WI38 (cell line): ENCODE data around the gene POMT1.
A peak's percentile ranks its signal among the peaks of the same experiment; 100 is the strongest.

ENCODE experiments used
- H3K4me3 ChIP-seq: 2 replicates; pipeline ENCODE4 v1.5.1; 2011; ENCODE audit warnings: low read depth, mild to moderate bottlenecking, control low read depth, low read length
- TF ChIP-seq, protein P1 (sequence below): IDR thresholded peaks from 2 replicates; pipeline ENCODE4 v1.5.1; 2012; ENCODE audit warnings: low read depth, mild to moderate bottlenecking, control low read depth, low read length

The POMT1 gene

GRCh38 chr9:131534721-131535237 is 32.1 kb downstream of the POMT1 start:
- H3K4me3 ChIP-seq: no peak overlapping the region

GRCh38 chr9:131537946-131538345 is 35.2 kb downstream of the POMT1 start:
- TF ChIP-seq, protein P1, sequence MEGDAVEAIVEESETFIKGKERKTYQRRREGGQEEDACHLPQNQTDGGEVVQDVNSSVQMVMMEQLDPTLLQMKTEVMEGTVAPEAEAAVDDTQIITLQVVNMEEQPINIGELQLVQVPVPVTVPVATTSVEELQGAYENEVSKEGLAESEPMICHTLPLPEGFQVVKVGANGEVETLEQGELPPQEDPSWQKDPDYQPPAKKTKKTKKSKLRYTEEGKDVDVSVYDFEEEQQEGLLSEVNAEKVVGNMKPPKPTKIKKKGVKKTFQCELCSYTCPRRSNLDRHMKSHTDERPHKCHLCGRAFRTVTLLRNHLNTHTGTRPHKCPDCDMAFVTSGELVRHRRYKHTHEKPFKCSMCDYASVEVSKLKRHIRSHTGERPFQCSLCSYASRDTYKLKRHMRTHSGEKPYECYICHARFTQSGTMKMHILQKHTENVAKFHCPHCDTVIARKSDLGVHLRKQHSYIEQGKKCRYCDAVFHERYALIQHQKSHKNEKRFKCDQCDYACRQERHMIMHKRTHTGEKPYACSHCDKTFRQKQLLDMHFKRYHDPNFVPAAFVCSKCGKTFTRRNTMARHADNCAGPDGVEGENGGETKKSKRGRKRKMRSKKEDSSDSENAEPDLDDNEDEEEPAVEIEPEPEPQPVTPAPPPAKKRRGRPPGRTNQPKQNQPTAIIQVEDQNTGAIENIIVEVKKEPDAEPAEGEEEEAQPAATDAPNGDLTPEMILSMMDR: no peak
- no peak overlapping the region for H3K4me3 ChIP-seq

More at GRCh38 chr9:131534721-131535237, 32.1 kb downstream of the POMT1 start:
- TF ChIP-seq, protein P1: no peak

DNA sequence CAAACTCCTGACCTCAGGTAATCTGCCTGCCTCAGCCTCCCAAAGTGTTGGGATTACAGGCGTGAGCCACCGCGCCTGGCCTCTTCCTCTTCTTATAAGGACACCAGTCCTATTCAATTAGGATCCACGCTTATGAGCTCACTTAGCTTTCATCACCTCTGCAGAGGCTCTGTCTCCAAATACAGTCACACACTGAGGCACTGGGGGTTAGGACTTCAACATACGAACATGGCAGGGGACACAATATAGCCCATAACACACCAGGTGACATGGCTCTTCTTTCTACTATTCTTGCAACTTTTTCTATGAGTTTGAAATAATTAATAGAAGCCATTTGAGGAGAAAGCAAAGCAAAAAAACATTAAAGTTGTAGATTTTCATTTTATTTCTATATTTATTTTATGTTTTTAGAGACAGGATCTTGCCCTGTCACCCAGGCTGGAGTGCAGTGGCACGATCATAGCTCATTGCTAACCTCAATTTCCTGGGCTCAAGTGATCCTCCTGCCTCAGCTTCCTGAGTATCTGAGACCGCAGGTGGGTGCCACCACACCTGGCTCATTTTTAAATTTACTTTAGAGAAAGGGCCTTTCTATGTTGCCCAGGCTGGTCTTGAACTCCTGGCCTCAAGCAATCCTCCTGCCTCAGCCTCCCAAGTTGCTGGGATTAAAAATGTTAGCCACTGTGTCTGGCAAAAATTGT is 36.7 kb downstream of the POMT1 start:
- no peak overlapping the region for H3K4me3 ChIP-seq
- TF ChIP-seq, protein P1: no peak

DNA sequence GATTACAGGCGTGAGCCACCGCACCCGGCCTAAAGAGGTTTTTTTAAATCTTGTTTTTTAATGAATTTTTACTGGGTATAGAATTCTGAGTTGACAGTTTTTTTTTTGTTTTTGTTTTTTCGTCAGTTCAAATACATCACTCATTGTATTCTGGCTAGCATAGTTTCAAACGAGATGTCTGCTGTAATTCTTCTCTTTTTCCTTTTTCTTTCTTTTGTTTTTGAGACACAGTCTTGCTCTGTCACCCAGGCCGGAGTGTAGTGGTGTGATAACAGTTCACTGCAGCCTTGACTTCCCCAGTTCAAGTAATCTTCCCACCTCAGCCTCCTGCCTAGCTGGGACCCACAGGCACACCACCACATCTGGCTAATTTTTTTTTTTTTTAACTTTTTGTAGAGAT is 40.4 kb downstream of the POMT1 start:
- TF ChIP-seq, protein P1: no peak
- H3K4me3 ChIP-seq: no peak overlapping the region

DNA sequence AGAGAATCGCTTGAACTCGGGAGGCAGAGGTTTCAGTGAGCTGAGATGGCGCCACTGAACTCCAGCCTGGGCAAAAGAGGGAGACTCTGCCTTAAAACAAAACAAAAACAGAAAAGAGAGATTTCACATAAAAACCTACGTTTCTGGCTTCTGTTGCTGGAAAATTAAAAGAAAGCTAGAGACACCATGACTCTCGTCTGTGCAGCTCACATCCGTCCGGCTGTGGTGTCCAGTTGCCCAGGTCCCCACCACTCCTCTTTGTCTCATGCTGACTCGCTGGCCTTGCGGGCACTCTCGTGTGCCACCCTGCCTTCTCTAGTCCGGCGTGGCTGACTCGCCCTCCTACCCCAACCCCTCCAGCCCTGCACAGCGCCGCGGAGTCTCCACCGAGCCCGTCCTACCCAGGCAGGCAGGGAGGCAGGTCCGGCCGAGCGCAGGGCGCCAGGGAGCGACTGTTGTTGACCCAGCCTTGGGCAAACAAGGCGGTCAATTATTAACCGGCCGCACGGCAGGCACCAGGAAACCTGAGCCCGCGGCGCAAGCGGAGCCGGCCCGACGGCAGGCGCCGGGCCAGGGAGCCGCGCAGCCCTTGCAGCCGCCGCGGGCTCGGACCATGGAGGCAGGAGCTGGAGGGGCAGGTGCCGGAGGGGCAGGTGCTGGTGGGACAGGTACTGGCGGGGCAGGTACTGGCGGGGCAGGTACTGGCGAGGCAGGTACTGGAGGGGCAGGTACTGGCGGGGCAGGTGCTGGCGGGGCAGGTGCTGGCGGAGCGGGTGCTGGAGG is 42.5 kb downstream of the POMT1 start, which contains the start of gene PRRT1B:
Gene PRRT1B, plus strand, starts transcription at position 521 of the 783 bp plus-strand sequence. Its CDS starts 93 bp downstream, at position 614.
- peak within 1 kb of the TSS; percentile 48 for H3K4me3 ChIP-seq
- TF ChIP-seq, protein P1: no peak

DNA sequence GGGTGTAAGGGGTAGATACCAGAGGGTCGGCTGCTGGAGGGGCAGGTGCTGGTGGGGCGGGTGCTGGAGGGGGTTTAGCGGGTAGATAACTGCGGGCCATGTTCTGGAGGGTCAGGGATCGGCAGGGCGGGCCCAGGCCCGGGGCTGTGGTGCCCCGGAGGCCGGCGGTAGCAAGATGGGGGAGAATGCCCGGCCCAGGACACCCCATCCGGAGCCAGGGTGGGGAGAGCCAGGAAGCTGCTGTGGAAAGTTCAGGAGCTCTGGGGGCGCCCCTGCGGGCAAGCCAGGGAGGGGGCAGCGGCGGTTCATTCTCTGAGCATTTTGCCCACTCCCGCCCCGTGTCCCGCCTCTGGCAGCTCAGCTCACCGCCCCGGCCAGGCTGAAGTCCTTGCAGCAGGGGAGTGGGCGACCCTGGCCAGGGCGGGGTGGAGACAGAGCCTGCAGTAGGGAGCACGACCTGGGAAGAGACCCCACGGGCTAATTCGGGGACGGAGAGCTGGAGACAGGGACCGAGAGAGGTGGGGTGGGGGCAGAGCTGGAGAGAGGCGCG is 43.1 kb downstream of the POMT1 start:
- H3K4me3 ChIP-seq: no peak overlapping the region
- TF ChIP-seq, protein P1: no peak
